ENCODE results near the gene TXN2. TPM values are rescaled to one million over a fixed set of nuclear protein-coding genes. Genes with fewer than 3 reads are reported as not detected.

TXN2 gene
- total and polyA plus RNA-seq, 3 donors from 2014 or later = 92.4 to 141 (median 95.6) TPM

DNA sequence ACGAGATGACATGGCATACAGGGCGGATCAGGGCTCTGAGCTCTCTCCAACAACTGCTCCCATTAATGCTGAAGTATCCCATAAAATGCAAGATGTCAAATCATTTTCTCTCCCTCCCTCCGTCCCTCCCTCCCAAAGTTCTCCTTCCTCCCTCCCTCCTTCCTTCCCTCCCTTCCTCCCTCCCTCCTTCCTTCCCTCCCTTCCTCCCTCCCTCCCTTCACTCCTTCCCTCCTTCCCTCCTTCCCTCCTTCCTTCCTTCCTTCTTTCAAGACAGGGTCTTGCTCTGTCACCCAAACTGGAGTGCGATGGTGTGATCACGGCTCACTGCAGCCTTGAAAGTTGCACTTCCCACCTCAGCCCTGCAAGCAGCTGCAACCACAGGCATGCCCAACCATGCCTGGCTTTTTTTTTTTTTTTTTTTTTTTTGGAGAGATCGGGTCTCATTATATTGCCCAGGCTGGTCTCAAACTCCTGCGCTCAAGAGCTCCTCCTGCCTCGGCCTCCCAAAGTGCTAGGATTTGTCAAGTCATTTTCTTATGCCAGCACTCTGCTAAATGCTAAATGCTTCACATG is 38.2 kb downstream of the TXN2 start:
- WGBS, 2 donors = 70 to 85% methylated on average over 8 of the region's 8 CpGs
- intact Hi-C loops (cut with DNase I; ENCODE audit: low total_unique reads) = no loop called here
- Histone ChIP-seq H3K4me1 (no peaks in the 10 kb centered on the region), H3K27me3 (no peaks in the 10 kb centered on the region), H3K9me3 (no peaks in the 10 kb centered on the region), H3K4me3 (no peak overlapping the region), H3K36me3 (ENCODE audit: low read depth, missing control alignments) (no peaks in the 10 kb centered on the region), H3K27ac (no peak overlapping the region)
- DNase-seq = no peak
- no peak for TF ChIP-seq POLR2A (IDR thresholded peaks at IDR 0.05)
- TF ChIP-seq, protein P1, sequence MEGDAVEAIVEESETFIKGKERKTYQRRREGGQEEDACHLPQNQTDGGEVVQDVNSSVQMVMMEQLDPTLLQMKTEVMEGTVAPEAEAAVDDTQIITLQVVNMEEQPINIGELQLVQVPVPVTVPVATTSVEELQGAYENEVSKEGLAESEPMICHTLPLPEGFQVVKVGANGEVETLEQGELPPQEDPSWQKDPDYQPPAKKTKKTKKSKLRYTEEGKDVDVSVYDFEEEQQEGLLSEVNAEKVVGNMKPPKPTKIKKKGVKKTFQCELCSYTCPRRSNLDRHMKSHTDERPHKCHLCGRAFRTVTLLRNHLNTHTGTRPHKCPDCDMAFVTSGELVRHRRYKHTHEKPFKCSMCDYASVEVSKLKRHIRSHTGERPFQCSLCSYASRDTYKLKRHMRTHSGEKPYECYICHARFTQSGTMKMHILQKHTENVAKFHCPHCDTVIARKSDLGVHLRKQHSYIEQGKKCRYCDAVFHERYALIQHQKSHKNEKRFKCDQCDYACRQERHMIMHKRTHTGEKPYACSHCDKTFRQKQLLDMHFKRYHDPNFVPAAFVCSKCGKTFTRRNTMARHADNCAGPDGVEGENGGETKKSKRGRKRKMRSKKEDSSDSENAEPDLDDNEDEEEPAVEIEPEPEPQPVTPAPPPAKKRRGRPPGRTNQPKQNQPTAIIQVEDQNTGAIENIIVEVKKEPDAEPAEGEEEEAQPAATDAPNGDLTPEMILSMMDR (IDR thresholded peaks at IDR 0.05) = no peak

DNA sequence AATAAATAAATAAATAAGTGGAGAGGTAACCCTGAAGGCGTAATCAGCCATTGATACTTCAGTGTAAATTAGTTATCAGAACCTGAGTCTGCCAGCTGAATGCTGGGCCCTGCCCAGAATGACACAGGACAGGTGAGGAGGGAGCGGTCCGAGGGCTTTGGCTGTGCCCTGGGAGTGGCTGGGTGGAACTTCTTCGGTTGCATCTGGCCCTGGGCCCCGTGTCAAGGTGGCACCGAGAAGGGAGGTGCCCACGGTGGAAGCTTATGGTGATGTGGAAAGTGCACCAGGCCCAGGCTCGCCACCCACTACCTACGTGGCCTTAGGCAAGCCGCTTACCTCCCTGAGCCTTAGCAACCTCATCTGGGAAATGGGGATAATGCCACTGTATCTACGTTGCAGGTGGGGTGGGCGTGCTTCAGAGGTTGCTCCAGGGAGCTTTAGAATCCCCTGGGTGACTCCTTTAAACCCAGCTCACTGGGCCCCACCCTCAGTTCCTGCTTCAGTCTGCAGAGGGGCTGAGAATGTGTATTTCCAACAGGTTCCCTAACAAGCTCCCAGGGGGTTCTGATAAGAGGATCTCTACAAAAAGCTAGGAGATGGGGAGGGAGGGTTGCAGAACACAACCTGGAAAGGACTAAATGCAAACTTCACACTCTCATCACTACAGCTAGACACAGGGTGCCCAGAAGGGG is 38.8 kb downstream of the TXN2 start:
- H3K36me3 ChIP-seq (ENCODE audit: low read depth, missing control alignments) = no peaks in the 10 kb centered on the region
- WGBS, 2 donors = 92% methylated on average over 6 to 12 of the region's 12 CpGs
- H3K4me3 ChIP-seq = no peak overlapping the region
- H3K9me3 ChIP-seq = no peaks in the 10 kb centered on the region
- no peaks in the 10 kb centered on the region for H3K27me3 ChIP-seq
- H3K27ac ChIP-seq = no peak overlapping the region
- intact Hi-C loops (cut with DNase I; ENCODE audit: low total_unique reads) = no loop called here
- TF ChIP-seq, protein P1 (IDR thresholded peaks at IDR 0.05) = no peak
- no peak for TF ChIP-seq POLR2A (IDR thresholded peaks at IDR 0.05)
- DNase-seq = no peak
- no peaks in the 10 kb centered on the region for H3K4me1 ChIP-seq

DNA sequence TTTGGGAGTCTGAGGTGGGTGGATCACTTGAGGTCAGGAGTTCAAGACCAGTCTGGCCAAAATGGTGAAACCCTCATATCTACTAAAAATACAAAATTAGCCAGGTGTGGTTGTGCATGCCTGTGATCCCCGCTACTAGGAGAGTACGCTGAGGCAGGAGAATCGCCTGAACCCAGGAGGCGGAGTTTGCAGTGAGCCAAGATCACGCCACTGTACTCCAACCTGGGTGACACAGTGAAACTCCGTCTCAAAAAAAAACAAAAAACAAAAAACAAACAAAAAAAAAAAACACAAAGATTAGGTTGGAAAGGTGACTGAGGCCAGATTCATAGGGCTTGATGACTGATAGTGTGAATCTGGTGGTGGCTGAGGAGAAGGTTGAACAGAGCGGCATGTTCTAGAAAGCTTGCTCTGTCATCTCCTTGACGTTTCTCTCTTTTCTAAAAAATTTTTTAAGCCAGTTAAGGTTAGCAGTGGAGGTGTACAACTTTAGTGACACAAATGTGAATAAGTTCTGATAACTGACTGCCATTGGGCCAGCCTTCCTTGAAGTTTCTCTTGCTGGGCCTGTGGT is 40.9 kb downstream of the TXN2 start:
- no peak for DNase-seq
- no peak overlapping the region for H3K4me3 ChIP-seq
- no peak overlapping the region for H3K27ac ChIP-seq
- no peaks in the 10 kb centered on the region for H3K4me1 ChIP-seq
- WGBS, 2 donors = 89 to 94% methylated on average over 8 of the region's 8 CpGs
- H3K27me3 ChIP-seq = no peaks in the 10 kb centered on the region
- intact Hi-C loops (cut with DNase I; ENCODE audit: low total_unique reads) = no loop called here
- no peaks in the 10 kb centered on the region for H3K9me3 ChIP-seq
- TF ChIP-seq POLR2A (IDR thresholded peaks at IDR 0.05) = no peak
- TF ChIP-seq, protein P1 (IDR thresholded peaks at IDR 0.05) = no peak
- H3K36me3 ChIP-seq (ENCODE audit: low read depth, missing control alignments) = no peaks in the 10 kb centered on the region

DNA sequence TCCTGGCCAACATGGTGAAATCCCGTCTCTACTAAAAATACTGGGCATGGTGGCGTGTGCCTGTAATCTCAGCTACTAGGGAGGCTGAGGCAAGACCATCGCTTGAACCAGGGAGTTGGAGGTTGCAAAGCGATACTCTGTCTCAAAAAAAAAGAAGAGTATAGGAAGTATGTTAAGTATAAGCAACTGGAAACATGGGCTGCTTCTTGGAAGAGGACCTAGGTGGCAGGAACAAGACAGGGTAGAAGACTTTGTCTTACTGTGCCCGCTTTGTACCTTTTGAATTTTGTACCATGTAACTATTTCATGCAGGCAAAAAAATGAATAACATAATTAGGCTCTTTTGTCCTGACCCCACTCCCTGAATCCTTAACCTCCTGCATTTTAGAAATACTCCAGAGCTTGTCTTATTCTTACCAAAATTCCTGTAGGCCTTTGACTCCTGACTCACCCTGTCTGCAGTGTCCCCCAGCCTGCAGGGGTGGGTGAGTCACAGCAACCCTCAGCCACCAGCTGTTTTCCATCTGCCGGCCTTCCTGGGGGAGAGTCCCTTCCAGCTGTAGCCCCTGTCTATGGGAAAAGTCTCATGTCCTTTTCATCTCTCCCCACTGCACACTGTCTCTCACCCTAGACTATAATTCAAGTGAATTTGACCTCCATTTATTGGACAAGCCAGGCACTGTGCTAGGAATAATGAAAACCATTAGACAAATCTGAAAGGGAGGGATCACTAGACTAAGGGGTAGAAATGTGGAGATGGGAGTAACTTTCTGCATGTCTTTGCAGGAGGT is 41.8 kb downstream of the TXN2 start:
- DNase-seq = peak; percentile 37
- no peaks in the 10 kb centered on the region for H3K27me3 ChIP-seq
- no peaks in the 10 kb centered on the region for H3K9me3 ChIP-seq
- no peak overlapping the region for H3K27ac ChIP-seq
- WGBS, 2 donors = 71 to 75% methylated on average over 6 of the region's 6 CpGs
- no peaks in the 10 kb centered on the region for H3K36me3 ChIP-seq (ENCODE audit: low read depth, missing control alignments)
- no peak overlapping the region for H3K4me3 ChIP-seq
- TF ChIP-seq, protein P1 (IDR thresholded peaks at IDR 0.05) = no peak
- TF ChIP-seq POLR2A (IDR thresholded peaks at IDR 0.05) = no peak
- intact Hi-C loops (cut with DNase I; ENCODE audit: low total_unique reads) = no loop called here
- no peaks in the 10 kb centered on the region for H3K4me1 ChIP-seq
